HPDE6-E6E7 (cell line): ENCODE results near the gene SNX30.

Experiments
- DNase-seq: peaks from one replicate; pipeline ENCODE4 v3.0.0; 2011; ENCODE audit warnings: missing footprints; ENCODE audit errors: extremely low spot score

Gene SNX30

DNA sequence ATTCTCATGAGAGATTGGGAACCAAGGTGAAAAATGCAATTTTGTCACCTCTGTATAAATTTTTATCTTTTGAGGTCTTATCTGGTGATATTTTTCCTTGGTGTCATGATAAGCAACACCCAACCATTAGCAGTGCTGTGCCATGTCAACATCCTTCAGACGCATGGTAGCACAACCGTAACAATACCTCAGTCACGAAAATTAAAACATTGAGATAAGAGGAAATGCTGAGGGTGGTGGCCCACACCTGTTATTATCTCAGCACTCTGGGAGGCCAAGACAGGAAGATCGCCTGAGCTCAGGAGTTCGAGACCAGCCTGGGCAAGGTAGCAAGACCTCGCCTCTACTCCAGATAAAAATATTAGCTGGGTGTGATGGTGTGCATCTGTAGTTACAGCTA, 107.4 kb downstream of the SNX30 start:
- DNase-seq: no peak

DNA sequence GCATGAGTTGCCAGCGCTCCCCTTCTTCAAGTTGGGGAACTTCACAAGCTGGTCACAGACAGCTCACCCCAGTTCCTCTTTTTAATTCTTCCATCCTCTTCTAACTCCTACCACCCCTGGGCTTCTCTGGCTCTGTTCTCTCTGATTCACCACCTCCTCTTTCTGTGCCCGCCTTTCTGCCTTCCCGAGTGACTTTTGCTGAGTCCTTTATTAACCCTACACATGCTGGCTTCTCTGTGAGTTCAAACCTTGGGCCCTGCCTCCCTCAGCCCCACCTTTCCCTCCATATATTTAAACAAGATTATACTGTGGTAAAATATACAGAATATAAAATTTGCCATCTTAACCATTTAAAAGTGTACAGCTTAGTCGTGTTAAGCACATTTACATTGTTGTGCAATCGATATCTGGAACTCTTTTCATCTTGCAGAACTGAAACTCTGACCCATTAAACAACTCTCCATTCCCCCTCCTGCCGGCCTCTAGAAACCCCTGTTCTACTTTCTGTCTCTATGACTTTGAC, 108.1 kb downstream of the SNX30 start:
- no peak for DNase-seq

GRCh38 chr9:112860451-112860850, 109.9 kb downstream of the SNX30 start:
- DNase-seq: no peak

GRCh38 chr9:112861155-112861554, 110.6 kb downstream of the SNX30 start:
- no peak for DNase-seq

GRCh38 chr9:112861638-112862555, 111.3 kb downstream of the SNX30 start:
- no peak for DNase-seq

DNA sequence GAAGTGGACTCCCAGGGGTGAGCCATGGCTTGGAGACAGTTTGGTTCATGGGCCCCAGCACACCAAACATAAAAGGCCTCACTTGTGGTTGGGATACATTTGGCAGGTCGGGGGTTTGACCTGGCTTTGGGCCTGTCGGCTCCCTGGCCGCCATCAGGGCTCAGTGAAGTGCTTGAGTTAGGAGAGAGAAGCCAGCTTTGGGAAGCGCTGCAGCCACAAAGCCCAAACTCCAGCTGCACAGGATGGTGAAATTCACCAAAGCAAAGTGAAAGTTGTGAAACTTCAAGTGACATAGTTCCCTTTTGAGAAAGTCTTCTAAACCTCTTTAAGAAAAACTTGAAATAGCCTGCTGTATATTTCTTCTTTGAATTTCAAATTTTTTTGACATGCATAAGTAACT, 112.7 kb downstream of the SNX30 start:
- no peak for DNase-seq

- DNase-seq: no peak
Observed at GRCh38 chr9:112863746-112864145, 113.2 kb downstream of the SNX30 start.

DNA sequence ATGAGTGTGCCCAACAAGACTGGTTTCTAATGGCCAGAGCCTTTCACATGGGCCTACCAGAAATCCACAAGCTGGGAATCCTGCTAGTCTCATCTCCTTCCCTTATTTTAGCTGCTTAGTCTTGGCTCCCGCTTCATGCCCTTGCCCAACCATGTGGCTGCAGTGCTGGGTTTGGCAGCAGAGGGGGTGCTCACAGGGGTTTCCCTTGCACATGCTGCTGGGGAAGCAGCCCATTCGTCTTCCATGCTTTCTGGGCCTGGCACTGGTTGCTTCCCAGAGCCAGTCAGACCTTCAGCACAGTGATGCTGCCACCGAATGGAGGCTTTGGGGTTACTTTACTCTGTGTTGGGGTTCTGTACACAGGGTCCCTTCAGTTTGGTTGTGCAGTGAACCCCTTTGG, 113.8 kb downstream of the SNX30 start:
- no peak for DNase-seq

DNA sequence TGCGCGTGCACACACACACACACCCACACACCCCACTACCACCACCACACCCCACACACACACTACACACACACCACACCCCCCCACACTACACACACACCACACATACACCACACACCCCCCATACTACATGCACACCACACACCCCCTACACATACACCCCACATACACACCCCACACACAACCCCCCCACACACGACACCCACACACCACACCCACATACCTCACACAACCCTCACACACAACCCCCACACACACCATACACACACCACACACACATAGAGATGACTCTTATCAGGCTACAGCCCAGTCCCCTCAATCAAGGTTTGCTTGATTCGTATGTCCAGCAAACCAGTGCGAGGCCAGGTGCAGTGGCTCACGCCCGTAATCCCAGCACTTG, 114.4 kb downstream of the SNX30 start:
- no peak for DNase-seq

DNA sequence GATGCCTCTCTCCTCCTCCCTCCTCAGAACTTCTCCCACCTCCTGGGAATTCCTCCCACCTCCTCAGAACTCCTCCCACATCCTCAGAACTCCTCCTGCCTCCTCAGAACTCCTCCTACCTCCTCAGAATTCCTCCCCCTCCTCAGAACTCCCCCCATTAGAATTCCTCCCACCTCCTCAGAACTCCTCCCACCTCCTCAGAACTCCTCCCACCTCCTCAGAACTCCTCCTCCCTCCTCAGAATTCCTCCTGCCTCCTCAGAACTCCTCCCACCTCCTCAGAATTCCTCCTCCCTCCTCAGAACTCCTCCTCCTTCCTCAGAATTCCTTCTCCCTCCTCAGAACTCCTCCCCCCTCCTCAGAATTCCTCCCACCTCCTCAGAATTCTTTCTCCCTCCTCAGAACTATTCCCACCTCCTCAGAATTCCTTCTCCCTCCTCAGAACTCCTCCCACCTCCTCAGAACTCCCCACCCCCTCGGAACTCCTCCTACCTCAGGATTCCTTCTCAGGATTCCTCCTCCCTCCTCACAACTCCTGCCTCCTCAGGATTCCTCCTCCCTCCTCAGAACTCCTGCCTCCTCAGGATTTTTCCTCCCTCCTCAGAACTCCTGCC, 116.2 kb downstream of the SNX30 start:
- peak; percentile 39 for DNase-seq

GRCh38 chr9:112867275-112867991, 116.9 kb downstream of the SNX30 start:
- DNase-seq: peak; percentile 81

- DNase-seq: peak; percentile 81
Observed at GRCh38 chr9:112868461-112868860, 117.9 kb downstream of the SNX30 start.

DNA sequence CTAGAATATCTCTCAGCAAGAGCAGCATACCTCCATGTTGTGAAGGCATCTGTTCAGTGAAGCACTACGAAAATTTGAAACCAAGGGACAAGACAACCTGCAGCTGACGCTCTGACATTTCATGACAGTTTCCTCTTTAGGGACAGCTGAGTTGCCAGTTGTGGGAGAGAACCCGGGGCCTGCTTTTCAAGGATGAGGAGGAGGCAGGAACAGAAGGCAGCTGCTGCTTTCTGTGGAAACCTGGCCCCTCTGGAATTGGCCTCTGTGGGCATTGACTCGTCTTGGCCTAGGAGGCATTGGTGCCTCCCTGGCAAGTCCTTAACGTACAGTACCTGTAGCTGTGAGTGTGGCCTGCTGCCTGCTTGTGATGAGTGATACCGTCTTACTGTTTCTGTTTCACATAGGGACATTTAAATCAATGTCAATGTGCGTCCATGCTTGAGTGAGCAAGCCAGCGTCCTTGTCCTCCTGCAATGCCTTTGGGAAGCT, 118.5 kb downstream of the SNX30 start:
- DNase-seq: no peak

GRCh38 chr9:112869917-112870316, 119.4 kb downstream of the SNX30 start:
- DNase-seq: no peak

DNA sequence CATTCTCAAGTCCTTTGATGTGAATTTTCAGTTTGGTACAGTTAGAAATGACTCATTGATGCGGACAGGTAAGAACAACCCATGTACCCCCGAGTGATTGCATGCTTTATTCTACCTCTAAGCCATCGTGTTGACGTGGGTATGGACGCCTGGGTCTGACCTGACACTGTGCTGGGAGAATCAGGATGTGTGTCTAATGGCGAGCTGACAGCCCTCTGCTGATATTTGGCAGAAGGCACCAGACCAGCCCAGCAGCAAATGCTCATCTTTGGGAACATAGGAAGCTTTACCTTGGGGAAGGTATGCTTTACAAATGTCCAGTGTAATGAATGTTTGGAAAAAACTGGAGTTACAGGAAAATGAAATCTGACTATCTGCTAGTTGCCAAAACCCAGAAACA, 120.0 kb downstream of the SNX30 start:
- DNase-seq: no peak

DNA sequence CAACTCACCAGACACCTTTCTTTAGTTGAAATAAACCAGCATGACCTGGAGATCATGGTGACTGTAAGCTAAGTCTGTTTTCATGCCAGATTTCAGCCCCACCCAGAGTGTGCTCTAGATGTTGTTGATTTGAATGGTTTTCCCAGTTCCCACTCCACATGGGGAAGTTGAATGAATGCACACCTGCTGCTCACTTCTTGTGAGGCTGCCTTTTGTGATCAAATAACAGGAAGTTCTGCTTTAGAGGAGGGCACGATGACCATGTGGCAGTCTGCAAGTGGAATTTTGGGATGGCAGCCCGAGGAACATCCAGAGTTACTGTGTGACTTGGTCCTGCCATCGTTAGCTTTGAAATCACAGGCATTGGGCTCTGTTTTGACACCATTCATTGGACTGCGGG, 121.5 kb downstream of the SNX30 start:
- no peak for DNase-seq

DNA sequence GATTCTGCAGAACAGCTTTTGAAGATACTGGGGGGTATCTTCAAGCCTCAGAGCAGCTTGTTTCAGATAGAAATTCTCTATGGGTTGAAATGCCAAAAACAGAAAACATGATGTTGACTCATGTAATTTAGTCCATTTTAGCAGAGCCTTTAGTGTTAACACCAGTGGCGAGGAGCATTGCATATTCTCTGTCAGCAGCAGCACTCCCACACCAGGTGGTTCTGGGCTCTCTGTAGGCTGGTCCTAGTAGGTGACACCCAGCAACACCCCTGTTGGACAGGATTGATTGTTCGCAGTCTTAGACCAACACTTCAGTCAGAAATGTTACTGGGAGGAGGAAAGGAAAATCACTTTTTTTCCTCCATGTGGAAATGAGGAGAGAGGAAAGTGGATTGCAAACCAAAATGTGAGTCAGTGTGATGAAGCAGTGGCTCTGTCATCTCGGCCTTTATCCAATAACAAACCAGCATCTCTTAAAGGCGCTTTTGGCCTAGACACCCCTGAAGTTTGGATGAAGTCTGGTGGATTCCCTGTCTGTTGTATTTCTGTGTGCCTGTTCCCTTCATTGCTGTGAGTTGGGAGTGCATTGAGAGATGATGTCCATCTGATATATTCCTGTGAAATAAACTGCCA, 123.3 kb downstream of the SNX30 start:
- no peak for DNase-seq

DNA sequence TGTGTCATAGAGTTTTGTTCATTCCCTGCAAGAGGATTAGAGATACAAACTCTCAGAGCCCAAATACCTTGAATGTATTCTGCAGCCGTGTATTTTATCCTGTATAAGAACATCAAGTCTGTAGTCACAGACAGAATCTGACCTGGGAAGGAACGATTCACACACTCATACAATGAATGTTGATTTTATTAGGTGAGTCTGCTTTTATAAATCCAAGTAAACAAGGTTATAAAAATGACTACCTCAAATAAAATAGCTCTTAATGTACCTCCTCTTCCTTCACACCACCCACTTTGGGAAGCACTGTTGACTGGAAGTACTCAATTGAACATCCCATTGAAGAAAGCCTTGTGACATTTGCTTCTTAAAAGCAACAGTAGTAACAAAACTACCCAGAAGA, 128.2 kb downstream of the SNX30 start:
- DNase-seq: no peak

- no peak for DNase-seq
Observed at GRCh38 chr9:112880650-112881049, 130.1 kb downstream of the SNX30 start.

GRCh38 chr9:112881331-112881730, 130.8 kb downstream of the SNX30 start:
- DNase-seq: peak; percentile 76

DNA sequence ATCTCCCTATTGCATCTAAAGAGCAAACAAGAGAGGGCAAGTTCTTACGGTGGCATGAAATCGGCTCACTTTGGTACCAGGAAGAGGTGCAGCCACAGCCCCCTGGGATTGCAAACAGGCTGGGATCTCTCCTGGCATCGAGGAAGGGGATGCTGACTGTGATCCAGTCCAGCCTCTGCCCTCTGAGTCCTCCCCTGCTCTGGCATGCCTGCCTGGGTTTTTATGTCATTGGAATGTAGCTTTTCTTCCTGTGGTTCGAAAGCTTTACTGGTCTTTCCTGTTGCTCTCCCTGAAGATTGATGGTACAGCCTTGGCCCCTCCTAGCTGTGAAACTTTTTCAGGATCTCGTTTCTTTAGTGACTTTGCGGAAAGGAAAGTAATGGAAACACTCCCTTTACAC, 133.5 kb downstream of the SNX30 start:
- DNase-seq: peak; percentile 84

- no peak for DNase-seq
Observed at GRCh38 chr9:112884721-112885120, 134.2 kb downstream of the SNX30 start.
